Heart left ventricle (tissue), 13 donors: ENCODE results near the gene SPATS2L.

Experiments
- POLR2A ChIP-seq, 2 donors: fragments of 450-650 bp; IDR thresholded peaks; one replicate each; pipeline ENCODE4 v1.6.1; 2017; ENCODE audit warnings: antibody characterized with exemption in 2 of 2, mild to moderate bottlenecking in 2 of 2, moderate library complexity in 2 of 2
- TF ChIP-seq, protein P1 (sequence below), 12 donors: fragments of 200-600 bp; sonication (generic) in 4 of 12; IDR thresholded peaks; one replicate each; pipeline versions ENCODE4 v1.5.0 to v1.8.0; 2018 to 2022; ENCODE audit warnings: antibody characterized with exemption in 12 of 12, mild to moderate bottlenecking in 5 of 12
- donor health status: ischemic (EF 13 %, LVEDD 7.1; RV severe dilation, severe dysfunction).
- donor health status: DM: no; HTN: yes; CAD: no.
- donor health status: DM: no; HTN: no; CAD: no.
- donor health status: ischemic (EF 25% LVEDD 6.9; RV normal size, moderate dysfunction).
- donor health status: ischemic (EF 25% LVEDD 5.7; RV mildly dilated, moderate dysfunction).
- donor health status: ischemic (EF 35%, LVEDD 5.7; RV mildly dilated, moderate dysfunction).
- donor health status: nonischemic (EF 11% LVEDD 7.7; RV severe dilation, severe dysfunction).
- donor health status: DM: yes; HTN: yes; CAD: no.
- donor health status: PGD.
- donor health status: ischemic (EF 29% LVEDD 5.4; RV normal size, mild dysfunction).
- donor health status: nonischemic (EF 23%, LVEDD 6.1; RV moderate dilation, normal function).

DNA sequence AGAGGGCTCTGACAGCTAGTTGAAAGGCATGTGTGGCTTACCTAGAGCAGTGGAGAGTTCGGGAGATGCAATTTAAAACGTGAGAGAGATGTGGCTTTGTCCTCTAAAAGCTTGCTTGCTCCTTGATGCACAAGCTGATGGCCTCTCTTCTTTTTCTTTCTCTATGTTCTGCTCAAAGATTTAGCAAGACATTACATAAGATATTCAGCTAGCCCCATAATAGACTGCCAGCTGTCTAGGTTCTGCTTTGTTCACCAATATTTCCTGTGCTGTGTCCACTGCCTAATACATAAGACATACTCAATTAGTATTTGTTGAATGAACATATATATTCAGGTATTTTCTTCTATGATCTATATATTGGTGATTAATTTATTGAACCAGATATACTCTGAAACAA is 31.1 kb downstream of the SPATS2L start:
- TF ChIP-seq, protein P1, sequence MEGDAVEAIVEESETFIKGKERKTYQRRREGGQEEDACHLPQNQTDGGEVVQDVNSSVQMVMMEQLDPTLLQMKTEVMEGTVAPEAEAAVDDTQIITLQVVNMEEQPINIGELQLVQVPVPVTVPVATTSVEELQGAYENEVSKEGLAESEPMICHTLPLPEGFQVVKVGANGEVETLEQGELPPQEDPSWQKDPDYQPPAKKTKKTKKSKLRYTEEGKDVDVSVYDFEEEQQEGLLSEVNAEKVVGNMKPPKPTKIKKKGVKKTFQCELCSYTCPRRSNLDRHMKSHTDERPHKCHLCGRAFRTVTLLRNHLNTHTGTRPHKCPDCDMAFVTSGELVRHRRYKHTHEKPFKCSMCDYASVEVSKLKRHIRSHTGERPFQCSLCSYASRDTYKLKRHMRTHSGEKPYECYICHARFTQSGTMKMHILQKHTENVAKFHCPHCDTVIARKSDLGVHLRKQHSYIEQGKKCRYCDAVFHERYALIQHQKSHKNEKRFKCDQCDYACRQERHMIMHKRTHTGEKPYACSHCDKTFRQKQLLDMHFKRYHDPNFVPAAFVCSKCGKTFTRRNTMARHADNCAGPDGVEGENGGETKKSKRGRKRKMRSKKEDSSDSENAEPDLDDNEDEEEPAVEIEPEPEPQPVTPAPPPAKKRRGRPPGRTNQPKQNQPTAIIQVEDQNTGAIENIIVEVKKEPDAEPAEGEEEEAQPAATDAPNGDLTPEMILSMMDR (IDR thresholded peaks at IDR 0.05): no peak
- no peak for TF ChIP-seq POLR2A (IDR thresholded peaks at IDR 0.05)
